T-helper 1 cell treated with Interleukin-12 subunit alpha and Interleukin-12 subunit beta and Interleukin-4 antibody, amounts not matched to agents 30 μg/mL and 1 μg/mL, for 36 hours (primary cell): Measurements from ENCODE around the gene KLF3.

Source experiments
- H3K27ac Mint-ChIP-seq: one replicate; pipeline ENCODE4 v1.8.0; 2021; ENCODE audit warnings: mild to moderate bottlenecking, mixed read lengths
- H3K27me3 Mint-ChIP-seq: one replicate; pipeline ENCODE4 v1.8.0; 2021; ENCODE audit warnings: low read depth, mixed read lengths
- H3K36me3 Mint-ChIP-seq: one replicate; pipeline ENCODE4 v1.8.0; 2021; ENCODE audit warnings: low read depth, mixed read lengths
- H3K4me1 Mint-ChIP-seq: one replicate; pipeline ENCODE4 v1.8.0; 2021; ENCODE audit warnings: low read depth, mixed read lengths
- H3K4me3 Mint-ChIP-seq: one replicate; pipeline ENCODE4 v1.8.0; 2021; ENCODE audit warnings: mild to moderate bottlenecking, moderate library complexity, mixed read lengths
- H3K9me3 Mint-ChIP-seq: one replicate; pipeline ENCODE4 v1.8.0; 2021; ENCODE audit warnings: mixed read lengths

Gene KLF3

GRCh38 chr4:38717604-38718003, 53.6 kb downstream of the KLF3 start:
- Mint-ChIP-seq H3K9me3 (peaks cover 4% of the 10 kb centered on the region), H3K27ac (no peak overlapping the region), H3K4me3 (no peak overlapping the region), H3K4me1 (no peaks in the 10 kb centered on the region), H3K36me3 (no peaks in the 10 kb centered on the region), H3K27me3 (peaks cover 15% of the 10 kb centered on the region)

- H3K4me3 Mint-ChIP-seq, result no peak overlapping the region
- peaks cover 8% of the 10 kb centered on the region for H3K4me1 Mint-ChIP-seq
- no peaks in the 10 kb centered on the region for H3K36me3 Mint-ChIP-seq
- no peaks in the 10 kb centered on the region for H3K9me3 Mint-ChIP-seq
- no peaks in the 10 kb centered on the region for H3K27me3 Mint-ChIP-seq
- no peak overlapping the region for H3K27ac Mint-ChIP-seq
These were observed 59.1 kb downstream of the KLF3 start for GRCh38 chr4:38723114-38723513.

GRCh38 chr4:38723726-38724474, 59.9 kb downstream of the KLF3 start:
- H3K36me3 Mint-ChIP-seq, result no peaks in the 10 kb centered on the region
- no peak overlapping the region for H3K4me3 Mint-ChIP-seq
- H3K9me3 Mint-ChIP-seq, result no peaks in the 10 kb centered on the region
- H3K27ac Mint-ChIP-seq, result no peak overlapping the region
- H3K4me1 Mint-ChIP-seq, result peaks cover 13% of the 10 kb centered on the region
- H3K27me3 Mint-ChIP-seq, result no peaks in the 10 kb centered on the region

GRCh38 chr4:38724475-38724808, 60.4 kb downstream of the KLF3 start:
- Mint-ChIP-seq H3K27me3 (no peaks in the 10 kb centered on the region), H3K27ac (no peak overlapping the region), H3K4me1 (peaks cover 14% of the 10 kb centered on the region), H3K4me3 (no peak overlapping the region), H3K9me3 (no peaks in the 10 kb centered on the region), H3K36me3 (no peaks in the 10 kb centered on the region)

GRCh38 chr4:38728631-38729141, 64.7 kb downstream of the KLF3 start:
- Mint-ChIP-seq H3K27ac (no peak overlapping the region), H3K4me1 (peaks cover 22% of the 10 kb centered on the region)

GRCh38 chr4:38730493-38730829, 66.5 kb downstream of the KLF3 start:
- Mint-ChIP-seq H3K9me3 (peaks cover 20% of the 10 kb centered on the region), H3K36me3 (peaks cover 12% of the 10 kb centered on the region), H3K27ac (no peak overlapping the region), H3K4me3 (no peak overlapping the region), H3K4me1 (peaks cover 14% of the 10 kb centered on the region), H3K27me3 (peaks cover 20% of the 10 kb centered on the region)

More at GRCh38 chr4:38728631-38729141, 64.7 kb downstream of the KLF3 start:
- Mint-ChIP-seq H3K4me3 (no peak overlapping the region), H3K9me3 (peaks cover 11% of the 10 kb centered on the region), H3K36me3 (peaks cover 7% of the 10 kb centered on the region), H3K27me3 (peaks cover 7% of the 10 kb centered on the region)

GRCh38 chr4:38730830-38731646, 67.0 kb downstream of the KLF3 start:
- Mint-ChIP-seq H3K4me3 (no peak overlapping the region), H3K9me3 (peaks cover 20% of the 10 kb centered on the region), H3K27ac (no peak overlapping the region), H3K27me3 (peaks cover 23% of the 10 kb centered on the region), H3K36me3 (peaks cover 12% of the 10 kb centered on the region), H3K4me1 (peaks cover 14% of the 10 kb centered on the region)

GRCh38 chr4:38733663-38734062, 69.7 kb downstream of the KLF3 start:
- Mint-ChIP-seq H3K4me1 (peaks cover 11% of the 10 kb centered on the region), H3K27ac (peak overlapping the region; percentile 88), H3K27me3 (peaks cover 31% of the 10 kb centered on the region), H3K4me3 (no peak overlapping the region), H3K9me3 (peaks cover 20% of the 10 kb centered on the region), H3K36me3 (peaks cover 12% of the 10 kb centered on the region)

GRCh38 chr4:38734446-38734845, 70.4 kb downstream of the KLF3 start:
- H3K4me3 Mint-ChIP-seq, result no peak overlapping the region
- no peak overlapping the region for H3K27ac Mint-ChIP-seq
- H3K27me3 Mint-ChIP-seq, result peaks cover 31% of the 10 kb centered on the region
- H3K9me3 Mint-ChIP-seq, result peaks cover 20% of the 10 kb centered on the region
- peaks cover 7% of the 10 kb centered on the region for H3K4me1 Mint-ChIP-seq
- H3K36me3 Mint-ChIP-seq, result peaks cover 12% of the 10 kb centered on the region

GRCh38 chr4:38734911-38735310, 70.9 kb downstream of the KLF3 start:
- Mint-ChIP-seq H3K4me3 (no peak overlapping the region), H3K36me3 (peaks cover 12% of the 10 kb centered on the region), H3K27ac (no peak overlapping the region), H3K27me3 (peaks cover 31% of the 10 kb centered on the region), H3K4me1 (peaks cover 7% of the 10 kb centered on the region), H3K9me3 (peaks cover 20% of the 10 kb centered on the region)

- Mint-ChIP-seq H3K9me3 (peaks cover 20% of the 10 kb centered on the region), H3K27ac (no peak overlapping the region), H3K4me3 (no peak overlapping the region), H3K4me1 (peaks cover 4% of the 10 kb centered on the region), H3K36me3 (peaks cover 12% of the 10 kb centered on the region), H3K27me3 (peaks cover 31% of the 10 kb centered on the region)
These were observed 71.9 kb downstream of the KLF3 start for GRCh38 chr4:38735870-38736269.

- Mint-ChIP-seq H3K9me3 (peaks cover 5% of the 10 kb centered on the region), H3K4me1 (peaks cover 6% of the 10 kb centered on the region), H3K27ac (no peak overlapping the region), H3K27me3 (peaks cover 26% of the 10 kb centered on the region), H3K4me3 (no peak overlapping the region), H3K36me3 (peaks cover 2% of the 10 kb centered on the region)
These were observed 75.2 kb downstream of the KLF3 start for GRCh38 chr4:38738940-38739803.

GRCh38 chr4:38740303-38740702, 76.3 kb downstream of the KLF3 start:
- H3K27ac Mint-ChIP-seq, result no peak overlapping the region

GRCh38 chr4:38743866-38744265, 79.9 kb downstream of the KLF3 start:
- no peak overlapping the region for H3K4me3 Mint-ChIP-seq
- H3K27ac Mint-ChIP-seq, result no peak overlapping the region
- peaks cover 6% of the 10 kb centered on the region for H3K4me1 Mint-ChIP-seq
- H3K36me3 Mint-ChIP-seq, result peaks cover 16% of the 10 kb centered on the region
- peaks cover 11% of the 10 kb centered on the region for H3K27me3 Mint-ChIP-seq
- H3K9me3 Mint-ChIP-seq, result peaks cover 21% of the 10 kb centered on the region

More at GRCh38 chr4:38740303-38740702, 76.3 kb downstream of the KLF3 start:
- Mint-ChIP-seq H3K27me3 (peaks cover 17% of the 10 kb centered on the region), H3K9me3 (no peaks in the 10 kb centered on the region), H3K36me3 (no peaks in the 10 kb centered on the region), H3K4me1 (peaks cover 6% of the 10 kb centered on the region), H3K4me3 (no peak overlapping the region)
